ENCODE data around the gene RNU6-7. TPM values are rescaled to one million over a fixed set of nuclear protein-coding genes. Genes with fewer than 3 reads are reported as not detected.

The RNU6-7 gene
- total RNA-seq, 2 donors from 2014 or later: not detected

DNA sequence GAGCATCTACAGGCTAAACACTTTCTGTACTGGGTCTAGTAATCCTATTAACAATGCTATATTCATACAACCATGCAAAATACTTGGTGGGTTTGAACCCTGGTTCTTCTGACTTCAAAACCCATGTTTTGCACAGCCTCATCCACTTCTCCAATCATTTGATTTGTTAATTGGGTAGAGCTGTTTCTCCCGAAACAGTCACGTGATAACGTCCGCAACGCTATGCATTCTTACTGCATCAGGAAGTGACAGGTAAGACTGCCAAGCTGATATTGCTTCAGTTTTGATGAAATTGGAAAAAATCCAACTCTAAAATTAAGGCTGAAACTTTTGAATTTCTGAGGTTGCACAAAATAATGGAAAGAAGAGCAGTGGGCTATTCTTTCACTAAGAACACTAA, 30.4 kb upstream of the RNU6-7 start:
- H3K27me3 ChIP-seq (replicated peaks; ENCODE audit: insufficient read depth): no peaks in the 10 kb centered on the region
- TF ChIP-seq POLR2A (IDR thresholded peaks at IDR 0.05) (no peak), POLR2AphosphoS5 (IDR thresholded peaks at IDR 0.05) (no peak)
- TF ChIP-seq, protein P1, sequence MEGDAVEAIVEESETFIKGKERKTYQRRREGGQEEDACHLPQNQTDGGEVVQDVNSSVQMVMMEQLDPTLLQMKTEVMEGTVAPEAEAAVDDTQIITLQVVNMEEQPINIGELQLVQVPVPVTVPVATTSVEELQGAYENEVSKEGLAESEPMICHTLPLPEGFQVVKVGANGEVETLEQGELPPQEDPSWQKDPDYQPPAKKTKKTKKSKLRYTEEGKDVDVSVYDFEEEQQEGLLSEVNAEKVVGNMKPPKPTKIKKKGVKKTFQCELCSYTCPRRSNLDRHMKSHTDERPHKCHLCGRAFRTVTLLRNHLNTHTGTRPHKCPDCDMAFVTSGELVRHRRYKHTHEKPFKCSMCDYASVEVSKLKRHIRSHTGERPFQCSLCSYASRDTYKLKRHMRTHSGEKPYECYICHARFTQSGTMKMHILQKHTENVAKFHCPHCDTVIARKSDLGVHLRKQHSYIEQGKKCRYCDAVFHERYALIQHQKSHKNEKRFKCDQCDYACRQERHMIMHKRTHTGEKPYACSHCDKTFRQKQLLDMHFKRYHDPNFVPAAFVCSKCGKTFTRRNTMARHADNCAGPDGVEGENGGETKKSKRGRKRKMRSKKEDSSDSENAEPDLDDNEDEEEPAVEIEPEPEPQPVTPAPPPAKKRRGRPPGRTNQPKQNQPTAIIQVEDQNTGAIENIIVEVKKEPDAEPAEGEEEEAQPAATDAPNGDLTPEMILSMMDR (IDR thresholded peaks at IDR 0.05): no peak
- no peaks in the 10 kb centered on the region for H3K9me3 ChIP-seq
- H3K36me3 ChIP-seq: no peaks in the 10 kb centered on the region
- H3K4me3 ChIP-seq: no peak overlapping the region
- no peak overlapping the region for H3K27ac ChIP-seq
- DNase-seq (ENCODE audit: low spot score): no peak
- WGBS: 88% methylated on average over 5 of the region's 5 CpGs
- H3K4me1 ChIP-seq (replicated peaks): no peaks in the 10 kb centered on the region
- intact Hi-C loops (cut with DNase I): no loop called here

DNA sequence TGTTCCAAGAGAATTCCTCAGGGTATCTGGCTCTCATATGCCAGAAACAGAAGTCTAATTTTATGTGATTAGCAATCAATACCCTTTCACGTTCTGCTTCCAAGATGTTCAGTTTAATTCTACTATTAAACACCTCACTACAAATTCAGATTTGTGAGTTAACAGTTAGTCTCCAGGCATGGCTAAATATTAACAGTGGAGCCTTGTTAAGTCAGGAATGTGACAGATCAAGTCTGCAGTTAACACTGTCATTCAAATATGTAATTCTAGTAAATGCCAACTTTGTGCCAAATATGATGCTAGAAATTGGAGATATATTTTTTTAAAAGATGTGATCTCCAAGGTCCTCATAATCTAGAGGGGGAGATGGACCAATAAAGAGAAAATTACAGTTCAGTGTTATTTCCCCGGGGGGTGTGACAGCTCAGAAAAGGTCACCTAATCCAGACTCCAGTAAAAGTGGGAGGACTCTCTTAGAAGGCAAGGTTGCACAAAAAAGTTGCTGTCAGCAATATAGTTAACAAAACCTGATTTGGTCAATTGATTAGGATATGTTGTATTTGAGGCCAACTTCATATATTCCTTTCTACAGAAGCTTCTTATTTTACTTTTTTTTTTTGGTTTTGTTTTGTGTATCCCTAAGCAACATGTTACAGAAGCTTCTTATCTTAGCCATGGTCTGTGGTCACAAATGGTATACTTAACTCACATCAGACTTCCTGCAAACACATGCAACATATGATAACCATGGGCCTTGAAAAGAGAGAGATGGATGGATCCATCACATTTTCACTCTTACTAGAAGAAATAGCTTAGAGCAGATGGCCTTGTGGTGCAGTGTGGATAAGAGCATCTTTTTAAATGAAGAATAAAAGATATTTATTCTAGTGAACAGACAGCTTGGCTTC, 18.4 kb upstream of the RNU6-7 start:
- no peaks in the 10 kb centered on the region for H3K27me3 ChIP-seq (replicated peaks; ENCODE audit: insufficient read depth)
- no peak for DNase-seq (ENCODE audit: low spot score)
- 42% methylated on average over 2 of the region's 2 CpGs for WGBS
- no peaks in the 10 kb centered on the region for H3K9me3 ChIP-seq
- no peaks in the 10 kb centered on the region for H3K36me3 ChIP-seq
- intact Hi-C loops (cut with DNase I): no loop called here
- no peak overlapping the region for H3K4me3 ChIP-seq
- no peaks in the 10 kb centered on the region for H3K4me1 ChIP-seq (replicated peaks)
- no peak for TF ChIP-seq POLR2AphosphoS5 (IDR thresholded peaks at IDR 0.05)
- TF ChIP-seq POLR2A (IDR thresholded peaks at IDR 0.05): no peak
- TF ChIP-seq, protein P1 (IDR thresholded peaks at IDR 0.05): no peak
- H3K27ac ChIP-seq: no peak overlapping the region

DNA sequence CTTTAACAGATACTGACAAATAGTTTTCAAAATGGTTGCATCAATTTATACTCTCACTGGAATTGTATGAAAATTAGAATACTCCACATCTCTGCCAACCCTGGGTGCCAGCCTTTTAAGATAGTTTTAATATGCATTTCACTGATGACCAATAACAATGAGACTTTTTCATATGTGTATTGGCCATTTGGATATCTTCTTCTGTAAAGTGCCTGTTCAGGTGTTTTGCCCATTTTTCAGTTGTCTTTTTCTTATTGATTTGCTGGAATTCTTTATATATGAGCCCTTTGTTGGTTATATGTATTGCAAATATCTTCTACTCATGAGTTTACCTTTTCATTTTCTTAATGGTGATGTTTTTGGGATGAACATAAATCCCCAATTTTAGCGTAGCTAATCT, 16.7 kb upstream of the RNU6-7 start:
- WGBS: 100% methylated on average over 1 of the region's 1 CpG
- no peak overlapping the region for H3K27ac ChIP-seq
- H3K4me3 ChIP-seq: no peak overlapping the region
- no peaks in the 10 kb centered on the region for H3K27me3 ChIP-seq (replicated peaks; ENCODE audit: insufficient read depth)
- intact Hi-C loops (cut with DNase I): no loop called here
- TF ChIP-seq POLR2A (IDR thresholded peaks at IDR 0.05): no peak
- TF ChIP-seq POLR2AphosphoS5 (IDR thresholded peaks at IDR 0.05): no peak
- TF ChIP-seq, protein P1 (IDR thresholded peaks at IDR 0.05): no peak
- no peaks in the 10 kb centered on the region for H3K4me1 ChIP-seq (replicated peaks)
- H3K9me3 ChIP-seq: no peaks in the 10 kb centered on the region
- H3K36me3 ChIP-seq: no peaks in the 10 kb centered on the region
- no peak for DNase-seq (ENCODE audit: low spot score)

DNA sequence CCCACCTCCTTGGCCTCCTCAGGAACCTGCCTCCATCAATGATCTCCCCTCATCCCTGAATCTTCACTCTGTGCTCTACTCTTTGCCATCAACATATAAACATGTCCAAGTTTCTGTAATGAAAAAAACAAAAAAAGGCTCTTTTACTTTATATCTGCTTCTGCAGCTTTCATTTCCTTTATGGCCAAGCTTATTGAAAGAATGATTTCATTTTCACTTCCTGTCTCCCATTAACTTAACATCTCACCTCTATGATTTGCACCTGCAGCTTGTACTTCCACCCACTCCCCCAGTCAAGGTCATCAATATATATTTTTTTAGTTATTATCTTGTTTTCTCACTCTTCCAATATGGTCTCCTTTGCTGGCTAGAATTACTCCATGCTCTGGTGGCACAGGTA, 15.6 kb upstream of the RNU6-7 start:
- H3K27ac ChIP-seq: no peak overlapping the region
- intact Hi-C loops (cut with DNase I): no loop called here
- H3K9me3 ChIP-seq: no peaks in the 10 kb centered on the region
- H3K27me3 ChIP-seq (replicated peaks; ENCODE audit: insufficient read depth): no peaks in the 10 kb centered on the region
- DNase-seq (ENCODE audit: low spot score): no peak
- no peaks in the 10 kb centered on the region for H3K4me1 ChIP-seq (replicated peaks)
- H3K36me3 ChIP-seq: no peaks in the 10 kb centered on the region
- TF ChIP-seq POLR2A (IDR thresholded peaks at IDR 0.05) (no peak), POLR2AphosphoS5 (IDR thresholded peaks at IDR 0.05) (no peak)
- TF ChIP-seq, protein P1 (IDR thresholded peaks at IDR 0.05): no peak
- H3K4me3 ChIP-seq: no peak overlapping the region

DNA sequence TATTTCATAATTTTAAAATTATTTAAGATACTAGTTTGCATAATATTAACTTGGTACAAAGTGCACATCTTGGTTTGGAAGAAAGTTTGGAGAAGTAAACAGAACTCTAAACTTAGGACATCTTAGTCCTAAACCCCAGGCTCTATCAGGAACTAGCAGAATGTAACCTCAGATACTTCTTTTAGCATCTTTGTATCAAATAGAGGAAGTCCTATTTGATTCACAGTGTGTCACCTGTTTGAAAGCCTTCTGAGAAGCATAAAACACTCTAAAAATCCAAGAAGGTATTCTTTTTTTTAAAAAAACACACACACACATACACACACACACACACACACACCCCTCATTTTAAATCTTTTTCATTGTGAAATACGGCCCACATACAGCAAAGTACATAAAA, 12.0 kb upstream of the RNU6-7 start:
- 64% methylated on average over 1 of the region's 1 CpG for WGBS

More for the DNA sequence above, 12.0 kb upstream of the RNU6-7 start:
- TF ChIP-seq POLR2AphosphoS5 (IDR thresholded peaks at IDR 0.05) (no peak), POLR2A (IDR thresholded peaks at IDR 0.05) (no peak)
- TF ChIP-seq, protein P1 (IDR thresholded peaks at IDR 0.05): no peak
- intact Hi-C loops (cut with DNase I): no loop called here
- H3K36me3 ChIP-seq: no peaks in the 10 kb centered on the region
- H3K9me3 ChIP-seq: no peaks in the 10 kb centered on the region
- DNase-seq (ENCODE audit: low spot score): no peak
- no peaks in the 10 kb centered on the region for H3K4me1 ChIP-seq (replicated peaks)
- no peak overlapping the region for H3K27ac ChIP-seq
- no peaks in the 10 kb centered on the region for H3K27me3 ChIP-seq (replicated peaks; ENCODE audit: insufficient read depth)
- no peak overlapping the region for H3K4me3 ChIP-seq

Measured in prostate gland (tissue), 2 donors.